Ishikawa (cell line): ENCODE results near the gene VTI1B.

Source experiments
- CEBPB ChIP-seq: IDR thresholded peaks from 2 replicates; pipeline ENCODE4 v1.6.1; 2012
- CREB1 ChIP-seq: IDR thresholded peaks from 2 replicates; pipeline ENCODE4 v1.6.1; 2012; ENCODE audit warnings: low read depth
- EGR1 ChIP-seq: IDR thresholded peaks from 2 replicates; pipeline ENCODE4 v1.6.1; 2012
- EP300 ChIP-seq: IDR thresholded peaks from 2 replicates; pipeline ENCODE4 v1.6.1; 2012; ENCODE audit warnings: borderline replicate concordance
- FOXM1 ChIP-seq: IDR thresholded peaks from 2 replicates; pipeline ENCODE4 v1.6.1; 2012; ENCODE audit warnings: low read depth, borderline replicate concordance
- MAX ChIP-seq: IDR thresholded peaks from 2 replicates; pipeline ENCODE4 v1.6.1; 2012
- NFIC ChIP-seq: IDR thresholded peaks from 2 replicates; pipeline ENCODE4 v1.6.1; 2012
- RAD21 ChIP-seq: IDR thresholded peaks from 2 replicates; pipeline ENCODE4 v1.6.1; 2012; ENCODE audit warnings: low read depth
- REST ChIP-seq: IDR thresholded peaks from 2 replicates; pipeline ENCODE4 v1.6.1; 2012; ENCODE audit warnings: low read depth, mild to moderate bottlenecking
- TAF1 ChIP-seq: IDR thresholded peaks from 2 replicates; pipeline ENCODE4 v1.6.1; 2012; ENCODE audit warnings: low read depth, mild to moderate bottlenecking
- TCF12 ChIP-seq: IDR thresholded peaks from 2 replicates; pipeline ENCODE4 v1.6.1; 2012; ENCODE audit warnings: low read depth
- TEAD4 ChIP-seq: IDR thresholded peaks from 2 replicates; pipeline ENCODE4 v1.6.1; 2012
- USF1 ChIP-seq: IDR thresholded peaks from 2 replicates; pipeline ENCODE4 v1.6.1; 2012
- YY1 ChIP-seq: IDR thresholded peaks from 2 replicates; pipeline ENCODE4 v1.6.1; 2012; ENCODE audit warnings: low read depth
- ZBTB7A ChIP-seq: IDR thresholded peaks from 2 replicates; pipeline ENCODE4 v1.6.1; 2012; ENCODE audit warnings: low read depth

Gene VTI1B

GRCh38 chr14:67650694-67651093 lies 23.7 kb downstream of the VTI1B start:
- no peak for TF ChIP-seq EGR1
- no peak for TF ChIP-seq CEBPB
- no peak for TF ChIP-seq TAF1
- TF ChIP-seq YY1 = no peak
- no peak for TF ChIP-seq REST
- no peak for TF ChIP-seq RAD21

GRCh38 chr14:67650151-67650550 lies 24.3 kb downstream of the VTI1B start:
- TF ChIP-seq CEBPB = no peak
- no peak for TF ChIP-seq NFIC
- TF ChIP-seq MAX = no peak
- no peak for TF ChIP-seq EP300
- no peak for TF ChIP-seq USF1
- TF ChIP-seq EGR1 = no peak
- no peak for TF ChIP-seq REST
- no peak for TF ChIP-seq YY1

GRCh38 chr14:67646131-67646530 lies 28.3 kb downstream of the VTI1B start:
- TF ChIP-seq REST (no peak), RAD21 (no peak), ZBTB7A (no peak), NFIC (no peak), EP300 (no peak), TEAD4 (no peak), EGR1 (no peak), CEBPB (no peak), MAX (no peak), TAF1 (no peak), FOXM1 (no peak), USF1 (no peak)

- TF ChIP-seq REST (no peak), EGR1 (no peak)
Measured at GRCh38 chr14:67645414-67645813, 29.0 kb downstream of the VTI1B start.

GRCh38 chr14:67644428-67644827 lies 30.0 kb downstream of the VTI1B start:
- TF ChIP-seq REST (no peak), USF1 (no peak), TCF12 (no peak), MAX (no peak), EP300 (no peak), CEBPB (no peak), FOXM1 (no peak), RAD21 (no peak), NFIC (no peak), YY1 (no peak), CREB1 (no peak)
